ENCODE data around the gene KCNC1. TPM values are rescaled to one million over a fixed set of nuclear protein-coding genes. Genes with fewer than 3 reads are reported as not detected.

KCNC1 gene
- total and polyA plus RNA-seq, 2 of the 4 experiments (the other 2 are of a cell fraction), result 0.03 TPM; not detected in 1

- no peak overlapping the region for H4K5ac ChIP-seq (ENCODE audit: low read depth, low read length)
- no peak overlapping the region for H3K4me2 ChIP-seq (ENCODE audit: low read depth, low read length)
- in situ Hi-C loops (cut with MboI; ENCODE audit: low sequenced_read_pairs) (no loop called here), dilution Hi-C loops (cut with HindIII; ENCODE audit: low sequenced_read_pairs, unreplicated experiment) (no loop called here), intact Hi-C loops (cut with micrococcal nuclease) (no loop called here)
- no peak overlapping the region for H3K23ac ChIP-seq (ENCODE audit: low read depth, low read length)
- no peaks in the 10 kb centered on the region for H4K20me1 ChIP-seq (ENCODE audit: insufficient read depth, low read length)
- no peak overlapping the region for H3K18ac ChIP-seq (ENCODE audit: low read depth, low read length)
- H3K79me1 ChIP-seq (ENCODE audit: low read depth in 1 of 2, low read length in 2 of 2), result no peaks in the 10 kb centered on the region
- ChIA-PET CTCF (interaction anchor here (1.3 kb wide), 1 partner anchor 11 kb away, joined by 3 read pairs; no protein-coding TSS in a partner anchor), POLR2A (ENCODE audit: unreplicated experiment) (no interaction called here)
- no peak overlapping the region for H3K4ac ChIP-seq (ENCODE audit: low read depth, low read length)
- no peaks in the 10 kb centered on the region for H3K9me3 ChIP-seq (ENCODE audit: control insufficient read depth, insufficient read depth, low read length)
- H2BK15ac ChIP-seq (ENCODE audit: low read depth, low read length), result no peak overlapping the region; the same call in 2 of the 3 replicates
- TF ChIP-seq CTCF (conservative IDR thresholded peaks at IDR 0.05; ENCODE audit: low read depth, low read length) (no peak), RCOR1 (IDR thresholded peaks at IDR 0.05; ENCODE audit: insufficient replicate concordance, low read length) (no peak), FOS (IDR thresholded peaks at IDR 0.05; ENCODE audit: low read depth, low read length) (no peak), SMC3 (IDR thresholded peaks at IDR 0.05; ENCODE audit: low read depth, low read length) (no peak), RFX5 (IDR thresholded peaks at IDR 0.05; ENCODE audit: low read depth, low read length) (no peak), MAFK (IDR thresholded peaks at IDR 0.05; ENCODE audit: low read depth, low read length) (no peak), CEBPB (IDR thresholded peaks at IDR 0.05; ENCODE audit: low read depth, low read length) (no peak)
- H3K36me3 ChIP-seq (ENCODE audit: control insufficient read depth, insufficient read depth, low read length), result no peaks in the 10 kb centered on the region
- no peaks in the 10 kb centered on the region for H3K27me3 ChIP-seq (ENCODE audit: control insufficient read depth, insufficient read depth, low read length)
- no peak overlapping the region for H2AK5ac ChIP-seq (ENCODE audit: low read depth, low read length)
- H2AFZ ChIP-seq (replicated peaks; ENCODE audit: low read length, poor library complexity), result no peak overlapping the region
- no peak overlapping the region for H2BK120ac ChIP-seq (ENCODE audit: low read depth, low read length)
- BruUV-seq (replicated peaks), result no TSS peak
- no peak overlapping the region for H3K27ac ChIP-seq (ENCODE audit: insufficient read depth, low read length)
- no peak for DNase-seq
- no peak overlapping the region for H2AK9ac ChIP-seq (replicated peaks; ENCODE audit: low read depth, low read length, poor library complexity)
- H3K14ac ChIP-seq (replicated peaks; ENCODE audit: low read depth, low read length), result no peak overlapping the region
- no peak overlapping the region for H3K56ac ChIP-seq (ENCODE audit: extremely low read depth, insufficient read depth, low read length)
- H4K91ac ChIP-seq (ENCODE audit: insufficient read depth, low read depth, low read length), result no peak overlapping the region
- H3K9ac ChIP-seq (ENCODE audit: low read depth, low read length), result no peak overlapping the region
- no peak overlapping the region for H4K8ac ChIP-seq (ENCODE audit: low read depth in 2 of 2, low read length in 2 of 2)
- no peak overlapping the region for H2BK5ac ChIP-seq (ENCODE audit: low read depth, low read length, poor library complexity, severe bottlenecking)
- 80% methylated on average over 3 of the region's 4 CpGs; no CpG with 5 or more reads in 1 of the 2 experiments for WGBS, 2 experiments (ENCODE audit: extremely low coverage in 2 of 2, insufficient read length in 1 of 2)
- ATAC-seq (ENCODE audit: low read depth), result no peak
- no peak overlapping the region for H2BK20ac ChIP-seq (ENCODE audit: low read depth, low read length)
- peaks cover 6% of the 10 kb centered on the region for H3K4me1 ChIP-seq (ENCODE audit: control insufficient read depth, insufficient read depth, low read length)
- no peaks in the 10 kb centered on the region for H3K9me1 ChIP-seq (ENCODE audit: insufficient read depth, low read length)
- H3K4me3 ChIP-seq (ENCODE audit: insufficient read depth, low read depth, low read length), result no peak overlapping the region
These were observed 67.9 kb downstream of the KCNC1 start for GRCh38 chr11:17802491-17802890.
